Activated naive CD4-positive, alpha-beta T cell treated with anti-CD3 and anti-CD28 coated beads for 36 hours (primary cell): ENCODE measurements around the gene FHOD1. TPM values are rescaled to one million over a fixed set of nuclear protein-coding genes. Genes with fewer than 3 reads are reported as not detected.

Experiments used
- CTCF ChIA-PET: fragments of 350-600 bp; sonication (Branson Sonifier 250); formaldehyde crosslinking; loops from one replicate; lab custom pipeline; 2021; ENCODE audit warnings: antibody characterized with exemption; lab: Charles Lee
- DNase-seq: peaks from one replicate; pipeline ENCODE4 v3.0.0-alpha.2; 2020
- H3K27ac Mint-ChIP-seq: one replicate; pipeline ENCODE4 v1.8.0; 2021; ENCODE audit warnings: mild to moderate bottlenecking, mixed read lengths
- H3K27me3 Mint-ChIP-seq: one replicate; pipeline ENCODE4 v1.8.0; 2021; ENCODE audit warnings: low read depth, mixed read lengths
- H3K36me3 Mint-ChIP-seq: one replicate; pipeline ENCODE4 v1.8.0; 2021; ENCODE audit warnings: low read depth, mixed read lengths
- H3K4me1 Mint-ChIP-seq: one replicate; pipeline ENCODE4 v1.8.0; 2021; ENCODE audit warnings: low read depth, mixed read lengths
- H3K4me3 Mint-ChIP-seq: one replicate; pipeline ENCODE4 v1.8.0; 2021; ENCODE audit warnings: mild to moderate bottlenecking, moderate library complexity, mixed read lengths
- H3K9me3 Mint-ChIP-seq: one replicate; pipeline ENCODE4 v1.8.0; 2021; ENCODE audit warnings: mixed read lengths
- intact Hi-C: fragments of 100-400 bp; cut with micrococcal nuclease; formaldehyde crosslinking; loops from one replicate; pipeline ENCODE4 v1.15.1; 2023
- total RNA-seq, 2 experiments: library from RNA; stranded (reverse); gene quantifications; one replicate each; pipeline ENCODE4 v1.2.3, GENCODE V29; 2021

Gene FHOD1
- total RNA-seq, 2 experiments from 2014 or later = 70.7 to 73.7 TPM

GRCh38 chr16:67256701-67257230 lies 9.5 kb upstream of the FHOD1 start:
- CTCF ChIA-PET = no interaction called here
- Mint-ChIP-seq H3K4me3 (no peak overlapping the region), H3K36me3 (peaks cover 7% of the 10 kb centered on the region), H3K27ac (no peak overlapping the region), H3K9me3 (no peaks in the 10 kb centered on the region), H3K27me3 (peaks cover 13% of the 10 kb centered on the region), H3K4me1 (no peaks in the 10 kb centered on the region)
- intact Hi-C loops = no loop called here
- no peak for DNase-seq

DNA sequence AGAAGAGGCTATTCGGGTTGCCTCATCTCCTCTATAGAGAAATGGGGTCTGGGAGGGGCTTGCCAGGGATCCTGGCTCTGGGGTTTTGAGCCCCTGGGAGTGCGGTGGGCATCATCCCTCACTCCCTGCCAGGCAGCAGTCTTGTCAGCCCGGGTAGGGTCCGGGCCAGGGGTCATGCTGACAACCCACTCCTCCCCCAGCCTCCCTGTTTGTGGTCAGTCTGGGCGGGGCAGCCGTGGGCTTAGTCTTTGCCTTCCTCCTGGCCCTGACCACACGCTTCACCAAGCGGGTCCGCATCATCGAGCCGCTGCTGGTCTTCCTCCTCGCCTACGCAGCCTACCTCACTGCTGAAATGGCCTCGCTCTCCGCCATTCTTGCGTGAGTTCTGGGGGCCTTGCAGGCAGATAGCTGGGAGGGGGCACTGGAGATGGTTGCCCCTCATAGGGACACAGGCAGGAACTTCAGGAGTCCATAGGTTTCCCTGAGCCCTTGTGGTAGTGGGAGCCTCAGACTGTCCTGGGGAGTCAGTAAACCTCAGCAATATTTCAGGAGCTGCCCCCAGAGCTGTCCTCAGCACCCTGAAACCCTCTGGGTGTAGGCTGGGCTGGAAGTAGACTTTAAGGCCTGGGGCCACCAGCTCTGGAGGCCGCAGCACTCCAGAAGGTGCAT lies 8.4 kb upstream of the FHOD1 start:
- peaks cover 7% of the 10 kb centered on the region for H3K36me3 Mint-ChIP-seq
- peaks cover 11% of the 10 kb centered on the region for H3K27me3 Mint-ChIP-seq
- no peak overlapping the region for H3K27ac Mint-ChIP-seq
- H3K4me1 Mint-ChIP-seq = no peaks in the 10 kb centered on the region
- H3K4me3 Mint-ChIP-seq = no peak overlapping the region
- CTCF ChIA-PET = no interaction called here
- DNase-seq = no peak
- intact Hi-C loops = no loop called here
- H3K9me3 Mint-ChIP-seq = no peaks in the 10 kb centered on the region

DNA sequence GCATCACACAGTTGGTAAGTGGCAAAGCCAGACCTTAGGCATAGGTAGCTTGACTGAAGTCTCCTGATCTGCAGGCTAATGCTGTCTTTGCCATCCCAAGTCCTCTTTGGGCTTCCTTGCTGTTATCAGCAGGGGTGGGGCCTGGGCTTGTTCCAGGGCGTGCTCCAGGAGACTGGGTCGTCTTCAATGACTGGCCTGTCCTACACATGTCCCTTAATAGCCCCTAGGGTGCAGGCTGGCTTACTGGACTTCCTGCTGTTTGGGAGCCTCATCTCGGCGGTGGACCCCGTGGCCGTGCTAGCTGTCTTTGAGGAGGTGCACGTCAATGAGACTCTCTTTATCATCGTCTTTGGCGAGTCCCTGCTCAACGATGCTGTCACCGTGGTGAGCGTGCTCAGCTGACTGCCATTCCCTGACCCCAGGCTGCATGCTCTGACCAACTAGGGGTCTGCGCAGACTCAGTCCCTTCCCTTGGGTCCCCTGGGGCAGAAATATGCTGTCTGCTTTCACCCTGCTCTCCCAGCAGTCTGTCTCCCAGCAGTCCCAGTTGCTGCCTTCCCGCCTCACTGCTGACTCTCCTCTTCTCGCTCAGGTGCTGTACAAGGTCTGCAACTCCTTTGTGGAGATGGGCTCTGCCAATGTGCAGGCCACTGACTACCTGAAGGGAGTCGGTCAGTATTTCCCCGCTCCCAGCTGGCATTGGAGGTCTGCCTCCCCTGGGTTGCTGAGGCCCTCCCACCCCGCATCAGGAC lies 7.7 kb upstream of the FHOD1 start:
- CTCF ChIA-PET = interaction anchor here (0.5 kb wide), 1 partner anchor 386 kb away, joined by 4 read pairs; no protein-coding TSS in a partner anchor
- Mint-ChIP-seq H3K9me3 (no peaks in the 10 kb centered on the region), H3K27me3 (peaks cover 12% of the 10 kb centered on the region), H3K36me3 (peaks cover 7% of the 10 kb centered on the region), H3K4me1 (peaks cover 4% of the 10 kb centered on the region), H3K27ac (no peak overlapping the region), H3K4me3 (no peak overlapping the region)
- DNase-seq = no peak
- intact Hi-C loops = no loop called here

DNA sequence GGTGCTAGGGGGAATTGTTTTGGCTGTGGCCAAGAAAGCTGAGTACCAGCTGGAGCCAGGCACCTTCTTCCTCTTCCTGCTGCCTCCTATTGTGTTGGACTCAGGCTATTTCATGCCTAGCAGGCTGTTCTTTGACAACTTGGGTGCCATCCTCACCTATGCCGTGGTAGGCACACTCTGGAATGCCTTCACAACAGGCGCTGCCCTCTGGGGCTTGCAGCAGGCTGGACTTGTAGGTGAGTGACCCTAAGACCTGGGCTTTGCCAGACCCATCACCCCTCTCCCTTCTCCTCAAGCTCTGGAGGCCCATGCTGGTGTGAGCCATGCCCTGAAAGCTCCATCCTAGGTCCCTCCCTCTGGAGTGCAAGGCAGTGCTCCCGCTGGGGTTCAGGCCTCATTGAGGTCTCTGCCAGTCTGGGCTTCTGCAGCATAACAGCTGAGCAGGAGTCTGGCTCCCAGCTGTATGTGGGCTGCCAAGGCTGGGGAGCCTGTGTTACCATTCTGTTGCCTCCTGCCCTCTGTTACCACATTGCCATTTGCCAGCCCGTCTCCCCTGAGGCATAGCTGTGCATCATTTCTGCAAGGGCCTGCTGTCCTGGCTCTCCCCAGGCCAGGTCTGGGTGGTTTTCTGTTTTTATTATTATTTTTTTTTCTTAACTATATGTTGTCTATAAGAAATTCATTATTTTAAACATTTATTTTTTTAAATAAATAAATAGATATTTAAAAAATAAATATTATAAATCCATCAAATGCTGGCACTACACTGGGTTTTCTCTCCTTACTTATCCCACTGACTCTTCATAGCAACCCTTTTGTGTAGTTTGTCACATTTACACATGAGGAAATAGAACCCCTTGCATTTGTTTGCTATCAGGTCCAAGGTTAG lies 5.6 kb upstream of the FHOD1 start:
- no peak overlapping the region for H3K27ac Mint-ChIP-seq
- CTCF ChIA-PET = interaction anchor here (0.7 kb wide), 1 partner anchor 59 kb away, joined by 3 read pairs; no protein-coding TSS in a partner anchor

DNA sequence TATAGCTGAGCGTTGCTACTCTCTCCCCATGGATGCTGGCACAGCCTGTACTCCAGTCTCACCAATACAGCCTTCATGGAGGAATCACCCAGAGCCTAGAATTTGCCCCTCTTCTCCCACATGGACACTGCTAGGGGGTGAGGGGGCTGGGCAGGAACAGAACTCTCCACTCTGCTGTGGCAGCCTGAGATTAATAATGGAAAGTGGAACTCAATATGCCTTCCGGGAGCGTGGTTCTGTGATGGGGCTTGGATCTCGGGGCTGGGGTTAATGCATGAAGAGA lies 2.7 kb upstream of the FHOD1 start:
- H3K4me1 Mint-ChIP-seq = peaks cover 30% of the 10 kb centered on the region
- no peaks in the 10 kb centered on the region for H3K36me3 Mint-ChIP-seq
- peak overlapping the region; percentile 71 for H3K4me3 Mint-ChIP-seq
- H3K27ac Mint-ChIP-seq = no peak overlapping the region
- H3K9me3 Mint-ChIP-seq = no peaks in the 10 kb centered on the region
- peaks cover 8% of the 10 kb centered on the region for H3K27me3 Mint-ChIP-seq
- no peak for DNase-seq
- intact Hi-C loops = no loop called here
- CTCF ChIA-PET = interaction anchor here (0.6 to 1.1 kb wide), 2 partner anchors 10 to 270 kb away, joined by 4 read pairs; no protein-coding TSS in a partner anchor

More for the DNA sequence above, 5.6 kb upstream of the FHOD1 start:
- DNase-seq = no peak
- peaks cover 4% of the 10 kb centered on the region for H3K36me3 Mint-ChIP-seq
- intact Hi-C loops = no loop called here
- peaks cover 12% of the 10 kb centered on the region for H3K27me3 Mint-ChIP-seq
- H3K9me3 Mint-ChIP-seq = no peaks in the 10 kb centered on the region
- H3K4me3 Mint-ChIP-seq = no peak overlapping the region
- peaks cover 17% of the 10 kb centered on the region for H3K4me1 Mint-ChIP-seq

DNA sequence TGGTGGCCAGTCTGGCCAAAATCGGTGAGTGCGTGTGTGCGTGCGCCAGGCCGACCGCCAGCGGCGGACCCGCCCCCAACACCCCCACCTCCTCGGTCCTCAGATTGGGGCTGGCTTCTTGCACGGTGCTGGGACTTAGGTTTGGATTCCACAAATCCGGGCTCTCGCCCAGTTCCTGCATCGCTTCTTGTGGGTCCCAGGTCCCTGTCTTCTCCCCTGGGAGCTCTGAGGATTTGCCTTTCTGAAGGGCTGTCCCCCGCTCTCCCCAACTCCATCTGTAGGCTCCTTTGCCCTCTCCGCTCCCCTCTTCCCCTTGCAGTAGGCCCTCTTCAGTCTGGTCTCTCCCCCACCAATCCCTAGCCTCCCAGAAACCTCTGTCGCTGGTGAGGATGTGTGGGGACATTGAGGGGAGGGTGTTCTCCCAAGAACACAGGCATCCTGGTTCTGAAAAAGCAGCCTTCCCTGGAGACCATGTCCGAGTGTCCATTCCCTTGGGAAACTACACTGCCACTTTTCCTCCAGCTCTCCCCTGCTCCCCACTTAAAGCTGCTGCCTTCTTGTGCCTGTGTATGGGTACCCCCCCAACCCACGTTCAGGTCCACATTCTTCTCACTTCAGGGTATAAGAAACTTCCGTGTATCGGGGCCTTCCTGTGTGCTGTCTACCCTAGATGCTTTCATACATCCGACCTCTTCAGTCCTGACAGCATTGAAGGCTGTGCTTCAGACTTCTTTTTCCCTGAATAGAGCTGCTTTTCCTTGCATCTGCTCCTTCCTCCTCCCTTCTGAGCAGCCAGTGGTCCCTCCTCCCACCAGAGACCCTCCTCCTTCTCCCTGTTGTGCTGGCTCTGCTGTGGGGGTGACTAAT lies 2.1 kb upstream of the FHOD1 start:
- peaks cover 8% of the 10 kb centered on the region for H3K27me3 Mint-ChIP-seq
- CTCF ChIA-PET = interaction anchor here (0.6 to 1.6 kb wide), 6 partner anchors 11 to 265 kb away, joined by 3 to 4 read pairs (median 3); no protein-coding TSS in a partner anchor
- no peak overlapping the region for H3K27ac Mint-ChIP-seq
- no peak for DNase-seq
- H3K4me3 Mint-ChIP-seq = peak overlapping the region; percentile 71
- no peaks in the 10 kb centered on the region for H3K9me3 Mint-ChIP-seq
- intact Hi-C loops = loop anchor here (5.0 to 10.0 kb wide), 3 partner anchors 313 to 835 kb away; partner anchors contain the start of genes CTCF, NFATC3 and THAP11
- peaks cover 36% of the 10 kb centered on the region for H3K4me1 Mint-ChIP-seq
- H3K36me3 Mint-ChIP-seq = no peaks in the 10 kb centered on the region

- intact Hi-C loops = loop anchor here (5.0 to 10.0 kb wide), 3 partner anchors 314 to 836 kb away; partner anchors contain the start of genes CTCF, NFATC3 and THAP11
- H3K27ac Mint-ChIP-seq = peak within 1 kb of the TSS; percentile 63
- H3K4me3 Mint-ChIP-seq = peak within 1 kb of the TSS; percentile 89
- H3K9me3 Mint-ChIP-seq = no peaks in the 10 kb centered on the region
- CTCF ChIA-PET = interaction anchor here (0.6 to 1.6 kb wide), 6 partner anchors 12 to 218 kb away, joined by 3 to 4 read pairs (median 3); no protein-coding TSS in a partner anchor
- H3K27me3 Mint-ChIP-seq = peaks cover 8% of the 10 kb centered on the region
- DNase-seq = peak; percentile 37
- H3K4me1 Mint-ChIP-seq = peaks cover 43% of the 10 kb centered on the region
- no peaks in the 10 kb centered on the region for H3K36me3 Mint-ChIP-seq
Observed at GRCh38 chr16:67248401-67249177, 1.3 kb upstream of the FHOD1 start, which contains the start of gene SLC9A5. Gene SLC9A5 (plus strand): TSS chr16:67248979. CDS start chr16:67249015, 36 bp downstream.

- Mint-ChIP-seq H3K4me3 (peak overlapping the region; percentile 89), H3K27ac (peak overlapping the region; percentile 63), H3K4me1 (peaks cover 46% of the 10 kb centered on the region), H3K27me3 (peaks cover 8% of the 10 kb centered on the region), H3K36me3 (no peaks in the 10 kb centered on the region), H3K9me3 (no peaks in the 10 kb centered on the region)
- peak; percentile 32 for DNase-seq
- CTCF ChIA-PET = interaction anchor here (0.6 to 1.8 kb wide), 9 partner anchors 13 to 218 kb away, joined by 3 to 6 read pairs (median 3); no protein-coding TSS in a partner anchor
- intact Hi-C loops = loop anchor here (5.0 to 10.0 kb wide), 3 partner anchors 314 to 837 kb away; partner anchors contain the start of genes CTCF, NFATC3 and THAP11
Observed at GRCh38 chr16:67248073-67248400, 756 bp upstream of the FHOD1 start.

DNA sequence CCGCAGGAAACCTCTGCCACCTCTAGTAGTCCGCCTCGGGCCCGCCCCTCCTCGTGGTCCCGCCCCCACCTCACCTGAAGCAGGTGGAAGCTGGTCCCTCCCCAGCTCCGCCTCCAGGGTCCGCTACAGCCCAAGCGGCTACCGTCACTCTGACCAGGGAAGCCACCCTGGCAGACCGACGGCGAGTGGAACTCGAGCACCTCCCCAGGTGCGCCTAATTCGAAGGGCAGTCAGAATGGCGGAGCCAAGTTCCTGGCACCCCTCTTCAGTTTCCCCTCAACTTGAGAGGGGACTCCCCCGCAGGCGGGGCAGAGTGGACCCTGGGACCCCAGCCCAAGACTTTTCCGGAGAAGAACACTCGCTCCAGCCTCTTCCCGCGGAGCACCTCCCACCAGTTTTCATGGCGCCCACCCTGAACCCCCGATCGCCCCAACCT lies 507 bp downstream of the FHOD1 start:
- CTCF ChIA-PET = interaction anchor here (1.4 to 1.8 kb wide), 4 partner anchors 32 to 184 kb away, joined by 3 to 6 read pairs (median 4); partner anchors contain the start of genes HSD11B2 and PLEKHG4
- DNase-seq = no peak
- Mint-ChIP-seq H3K4me1 (peaks cover 52% of the 10 kb centered on the region), H3K36me3 (no peaks in the 10 kb centered on the region), H3K4me3 (peak overlapping the region; percentile 89), H3K27me3 (peaks cover 8% of the 10 kb centered on the region), H3K27ac (peak overlapping the region; percentile 76), H3K9me3 (no peaks in the 10 kb centered on the region)
- intact Hi-C loops = loop anchor here (1.0 to 10.0 kb wide), 6 partner anchors 32 to 838 kb away; partner anchors contain the start of genes CTCF, NFATC3, PHAF1 and THAP11

- peaks cover 8% of the 10 kb centered on the region for H3K27me3 Mint-ChIP-seq
- CTCF ChIA-PET = interaction anchor here (0.6 to 1.8 kb wide), 8 partner anchors 19 to 185 kb away, joined by 3 to 9 read pairs (median 4); partner anchors contain the start of genes HSD11B2, PLEKHG4 and TMEM208
- no peaks in the 10 kb centered on the region for H3K9me3 Mint-ChIP-seq
- H3K4me3 Mint-ChIP-seq = peak overlapping the region; percentile 89
- peaks cover 57% of the 10 kb centered on the region for H3K4me1 Mint-ChIP-seq
- DNase-seq = peak; percentile 65
- peaks cover 3% of the 10 kb centered on the region for H3K36me3 Mint-ChIP-seq
- peak overlapping the region; percentile 76 for H3K27ac Mint-ChIP-seq
- intact Hi-C loops = loop anchor here (2.0 to 10.0 kb wide), 4 partner anchors 137 to 839 kb away; partner anchors contain the start of genes CTCF, NFATC3, PHAF1 and THAP11
Observed at GRCh38 chr16:67246081-67246755, 1.1 kb downstream of the FHOD1 start.
